SHP77 treated with DMSO at 0.1 percent for 48 hours (cell line): ENCODE data around the gene MRPS14.
"Not testable (repeated sequence)": the region's sequence is repeated elsewhere in the genome, so short reads cannot be mapped to it uniquely, and the experiment has no call there.

ENCODE experiments used
- DNase-seq: peaks from one replicate; lab custom pipeline; 2025; lab: John Stamatoyannopoulos, UW

MRPS14 gene

GRCh38 chr1:175023043-175023921 is at the start of gene MRPS14:
MRPS14 (minus strand) TSS chr1:175023425; CDS start chr1:175023408, 17 bp downstream.
- peak; percentile 89 for DNase-seq

GRCh38 chr1:175072099-175072951 is 49.1 kb upstream of the MRPS14 start:
- DNase-seq, result no peak

- no peak for DNase-seq
These were observed 48.2 kb upstream of the MRPS14 start for GRCh38 chr1:175071276-175071943.

- DNase-seq, result no peak
These were observed 47.6 kb upstream of the MRPS14 start for GRCh38 chr1:175070818-175071217.

- DNase-seq, result no peak
These were observed 44.3 kb upstream of the MRPS14 start, which contains the start of gene TNN for GRCh38 chr1:175067362-175068106. TNN (plus strand) TSS chr1:175067833; CDS start chr1:175077419, 9,586 bp downstream.

- no peak for DNase-seq
These were observed 39.6 kb upstream of the MRPS14 start for GRCh38 chr1:175062858-175063257.

- no peak for DNase-seq
These were observed 39.1 kb upstream of the MRPS14 start for GRCh38 chr1:175062339-175062738.

- no peak for DNase-seq
These were observed 31.5 kb upstream of the MRPS14 start for GRCh38 chr1:175054736-175055135.

GRCh38 chr1:175050992-175051391 is 27.8 kb upstream of the MRPS14 start:
- no peak for DNase-seq

GRCh38 chr1:175045519-175045918 is 22.3 kb upstream of the MRPS14 start:
- DNase-seq, result no peak

GRCh38 chr1:175045097-175045496 is 21.9 kb upstream of the MRPS14 start:
- DNase-seq, result no peak

- not testable (repeated sequence) for DNase-seq
These were observed 21.4 kb upstream of the MRPS14 start for GRCh38 chr1:175044591-175044990.

- DNase-seq, result no peak
These were observed 20.6 kb upstream of the MRPS14 start for GRCh38 chr1:175043824-175044223.

GRCh38 chr1:175042650-175043049 is 19.4 kb upstream of the MRPS14 start:
- no peak for DNase-seq

- no peak for DNase-seq
These were observed 17.2 kb upstream of the MRPS14 start for GRCh38 chr1:175040324-175040879.

- no peak for DNase-seq
These were observed 14.2 kb upstream of the MRPS14 start for GRCh38 chr1:175037416-175037815.

- no peak for DNase-seq
These were observed 13.3 kb upstream of the MRPS14 start for GRCh38 chr1:175036476-175036875.

GRCh38 chr1:175035865-175036264 is 12.6 kb upstream of the MRPS14 start:
- DNase-seq, result no peak

- no peak for DNase-seq
These were observed 11.6 kb upstream of the MRPS14 start for GRCh38 chr1:175034775-175035174.

GRCh38 chr1:175033953-175034352 is 10.7 kb upstream of the MRPS14 start:
- DNase-seq, result no peak

- DNase-seq, result no peak
These were observed 1.5 kb upstream of the MRPS14 start for GRCh38 chr1:175024773-175025172.
